Activated CD4-positive, alpha-beta T cell treated with anti-CD3 and anti-CD28 coated beads, Interleukin-2, amount 10 ng/mL, durations not matched to agents 24 days and 14 days (primary cell): ENCODE results near the gene BRSK2. TPM values are rescaled to one million over a fixed set of nuclear protein-coding genes. Genes with fewer than 3 reads are reported as not detected.
"Not testable (repeated sequence)": the region's sequence is repeated elsewhere in the genome, so short reads cannot be mapped to it uniquely, and the experiment has no call there.

ENCODE experiments used
- DNase-seq: peaks from one replicate; pipeline ENCODE4 v3.0.0; 2022
- H3K27ac Mint-ChIP-seq: one replicate; pipeline ENCODE4 v1.8.0; 2022; ENCODE audit warnings: mild to moderate bottlenecking, mixed read lengths
- H3K27me3 Mint-ChIP-seq: one replicate; pipeline ENCODE4 v1.8.0; 2022; ENCODE audit warnings: mixed read lengths
- H3K36me3 Mint-ChIP-seq: one replicate; pipeline ENCODE4 v1.8.0; 2022; ENCODE audit warnings: low read depth, mild to moderate bottlenecking, mixed read lengths
- H3K4me1 Mint-ChIP-seq: one replicate; pipeline ENCODE4 v1.8.0; 2021; ENCODE audit warnings: mixed read lengths
- H3K4me3 Mint-ChIP-seq: one replicate; pipeline ENCODE4 v1.8.0; 2022; ENCODE audit warnings: mild to moderate bottlenecking, moderate library complexity, mixed read lengths
- H3K9me3 Mint-ChIP-seq: one replicate; pipeline ENCODE4 v1.8.0; 2021; ENCODE audit warnings: mixed read lengths
- intact Hi-C: fragments of 100-400 bp; cut with micrococcal nuclease; formaldehyde crosslinking; loops from one replicate; pipeline ENCODE4 v1.15.1; 2023
- total RNA-seq: library from RNA; stranded (reverse); gene quantifications from 2 replicates; pipeline ENCODE4 v1.2.3, GENCODE V29; 2022

BRSK2 gene
- total RNA-seq, 1 donor from 2014 or later: 0.84 TPM

DNA sequence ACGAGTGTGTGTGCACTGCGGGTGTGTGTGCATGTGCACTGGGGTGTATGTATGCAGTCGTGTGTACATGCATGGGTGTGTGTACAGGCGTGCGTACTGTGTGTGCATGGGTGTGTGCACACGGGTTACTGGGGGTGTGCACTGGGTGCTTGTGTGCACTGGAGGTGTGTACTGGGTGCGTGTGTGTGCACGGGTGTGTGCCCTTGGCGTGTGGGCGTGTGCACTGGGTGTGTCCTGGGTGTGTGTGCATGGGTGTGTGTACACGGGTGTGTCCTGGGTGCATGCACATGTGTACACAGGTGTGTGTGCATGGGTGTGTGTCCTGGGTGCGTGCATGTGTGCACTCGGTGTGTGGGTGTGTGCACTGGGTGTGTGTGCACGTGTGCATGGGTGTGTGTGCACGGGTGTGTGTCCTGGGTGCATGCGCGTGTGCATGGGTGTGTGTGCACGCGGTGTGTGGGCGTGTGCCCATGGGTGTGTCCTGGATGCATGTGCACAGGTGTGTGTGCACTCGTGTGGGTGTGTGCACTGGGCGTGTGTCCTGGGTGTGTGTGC is 39.1 kb downstream of the BRSK2 start:
- H3K27ac Mint-ChIP-seq: no peak overlapping the region
- H3K36me3 Mint-ChIP-seq: no peaks in the 10 kb centered on the region
- no peaks in the 10 kb centered on the region for H3K27me3 Mint-ChIP-seq
- intact Hi-C loops: no loop called here
- H3K9me3 Mint-ChIP-seq: no peaks in the 10 kb centered on the region
- no peaks in the 10 kb centered on the region for H3K4me1 Mint-ChIP-seq
- DNase-seq: no peak
- H3K4me3 Mint-ChIP-seq: no peak overlapping the region

DNA sequence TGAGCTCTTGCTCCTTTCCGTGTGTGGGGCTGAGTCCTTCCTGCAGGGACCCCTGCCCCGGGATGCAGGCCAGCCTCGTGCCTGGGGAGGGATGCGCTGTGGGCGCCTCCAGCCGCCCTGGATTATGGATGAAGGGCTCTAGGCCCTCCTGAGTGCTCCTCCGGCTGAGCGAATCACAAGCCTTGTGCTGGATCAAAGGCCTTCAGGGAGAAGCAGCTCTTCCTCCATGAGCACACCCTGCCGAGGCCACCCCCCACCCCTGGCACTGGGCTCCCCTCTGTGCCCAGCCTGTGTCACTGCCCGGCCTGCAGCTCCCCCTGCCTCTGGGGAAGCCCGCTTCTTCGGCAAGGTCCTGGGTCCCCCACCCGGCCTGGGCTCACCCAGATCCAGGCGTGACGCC is 43.8 kb downstream of the BRSK2 start:
- Mint-ChIP-seq H3K9me3 (no peaks in the 10 kb centered on the region), H3K4me1 (no peaks in the 10 kb centered on the region), H3K36me3 (no peaks in the 10 kb centered on the region), H3K27ac (no peak overlapping the region), H3K4me3 (no peak overlapping the region), H3K27me3 (no peaks in the 10 kb centered on the region)
- no peak for DNase-seq
- intact Hi-C loops: no loop called here

DNA sequence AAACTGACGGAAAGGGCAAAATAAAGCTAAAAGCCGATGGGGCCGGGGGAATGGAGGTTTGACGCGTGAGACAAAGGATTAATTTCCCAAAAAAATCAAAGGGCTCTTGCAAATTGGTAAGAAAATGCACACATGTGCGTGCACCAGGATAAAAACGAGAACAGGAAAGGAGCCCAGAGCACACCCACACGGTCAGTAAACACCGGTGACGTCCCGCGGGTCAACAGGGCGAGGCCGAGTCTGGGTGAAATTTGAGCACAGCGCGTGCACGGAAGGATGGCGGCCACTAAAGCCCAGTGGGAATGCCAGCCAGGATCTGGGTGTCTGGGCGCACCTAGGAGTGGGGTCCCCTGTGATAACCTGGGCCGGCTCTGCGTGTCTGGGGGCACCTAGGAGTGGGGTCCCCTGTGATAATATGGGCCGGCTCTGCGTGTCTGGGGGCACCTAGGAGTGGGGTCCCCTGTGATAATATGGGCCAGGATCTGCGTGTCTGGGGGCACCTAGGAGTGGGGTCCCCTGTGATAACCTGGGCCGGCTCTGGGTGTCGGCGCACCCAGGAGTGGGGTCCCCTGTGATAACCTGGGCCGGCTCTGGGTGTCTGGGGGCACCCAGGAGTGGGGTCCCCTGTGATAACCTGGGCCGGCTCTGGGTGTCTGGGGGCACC is 44.4 kb downstream of the BRSK2 start:
- no peaks in the 10 kb centered on the region for H3K9me3 Mint-ChIP-seq
- H3K27ac Mint-ChIP-seq: no peak overlapping the region
- intact Hi-C loops: no loop called here

DNA sequence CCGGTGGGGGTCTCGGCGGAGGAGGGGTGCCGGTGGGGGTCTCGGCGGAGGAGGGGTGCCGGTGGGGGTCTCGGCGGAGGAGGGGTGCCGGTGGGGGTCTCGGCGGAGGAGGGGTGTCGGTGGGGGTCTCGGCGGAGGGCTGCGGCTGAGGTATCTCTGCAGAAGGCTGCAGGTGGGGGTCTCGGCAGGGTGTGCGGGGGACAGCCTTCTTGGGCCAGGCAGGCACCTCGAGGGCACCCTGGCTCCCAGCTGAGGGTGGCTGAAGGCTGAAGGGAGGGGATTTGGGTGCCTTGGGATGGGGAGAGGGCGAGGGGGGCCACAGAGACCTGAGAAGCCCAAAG is 45.7 kb downstream of the BRSK2 start:
- H3K4me3 Mint-ChIP-seq, intact Hi-C loops: not testable (repeated sequence)

More for the DNA sequence above, 44.4 kb downstream of the BRSK2 start:
- Mint-ChIP-seq H3K27me3 (no peaks in the 10 kb centered on the region), H3K4me1 (no peaks in the 10 kb centered on the region), H3K36me3 (no peaks in the 10 kb centered on the region), H3K4me3 (no peak overlapping the region)
- no peak for DNase-seq

DNA sequence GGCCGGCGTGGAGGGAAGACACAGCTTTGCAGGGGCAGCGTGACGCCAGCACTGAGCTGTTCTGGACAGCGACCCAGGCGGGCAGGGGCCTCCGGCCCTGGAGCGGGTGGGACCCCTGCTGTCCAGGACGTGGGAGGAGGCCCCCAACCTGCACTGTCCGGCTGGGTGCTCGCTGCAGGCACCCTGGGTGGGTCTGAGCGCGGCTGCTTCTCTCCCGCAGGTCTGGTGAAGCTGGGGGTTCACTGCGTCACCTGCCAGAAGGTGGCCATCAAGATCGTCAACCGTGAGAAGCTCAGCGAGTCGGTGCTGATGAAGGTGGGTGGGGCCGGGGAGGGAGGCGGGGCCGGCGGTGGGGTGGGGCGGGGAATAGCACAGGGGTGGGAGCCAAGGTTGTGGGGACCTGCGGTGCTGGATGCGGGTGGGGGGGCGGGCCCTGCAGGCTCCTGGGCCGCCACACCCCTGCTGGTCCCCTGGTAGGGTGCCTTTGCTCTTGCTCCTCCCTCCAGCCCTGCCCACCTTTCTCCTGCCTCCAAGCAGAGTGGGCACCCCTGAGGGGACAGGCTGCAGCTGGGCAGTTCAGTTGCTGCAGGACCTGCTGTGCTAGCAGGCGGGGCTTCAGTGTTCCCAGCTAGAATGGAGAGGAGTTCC is 46.2 kb downstream of the BRSK2 start:
- no peaks in the 10 kb centered on the region for H3K27me3 Mint-ChIP-seq
- no peak overlapping the region for H3K27ac Mint-ChIP-seq
- H3K4me1 Mint-ChIP-seq: no peaks in the 10 kb centered on the region
- DNase-seq: no peak
- intact Hi-C loops: no loop called here
- no peaks in the 10 kb centered on the region for H3K36me3 Mint-ChIP-seq
- no peak overlapping the region for H3K4me3 Mint-ChIP-seq
- no peaks in the 10 kb centered on the region for H3K9me3 Mint-ChIP-seq

More for the DNA sequence above, 45.7 kb downstream of the BRSK2 start:
- not testable (repeated sequence) for H3K27ac Mint-ChIP-seq, H3K27me3 Mint-ChIP-seq, H3K36me3 Mint-ChIP-seq, H3K4me1 Mint-ChIP-seq, DNase-seq, H3K9me3 Mint-ChIP-seq

DNA sequence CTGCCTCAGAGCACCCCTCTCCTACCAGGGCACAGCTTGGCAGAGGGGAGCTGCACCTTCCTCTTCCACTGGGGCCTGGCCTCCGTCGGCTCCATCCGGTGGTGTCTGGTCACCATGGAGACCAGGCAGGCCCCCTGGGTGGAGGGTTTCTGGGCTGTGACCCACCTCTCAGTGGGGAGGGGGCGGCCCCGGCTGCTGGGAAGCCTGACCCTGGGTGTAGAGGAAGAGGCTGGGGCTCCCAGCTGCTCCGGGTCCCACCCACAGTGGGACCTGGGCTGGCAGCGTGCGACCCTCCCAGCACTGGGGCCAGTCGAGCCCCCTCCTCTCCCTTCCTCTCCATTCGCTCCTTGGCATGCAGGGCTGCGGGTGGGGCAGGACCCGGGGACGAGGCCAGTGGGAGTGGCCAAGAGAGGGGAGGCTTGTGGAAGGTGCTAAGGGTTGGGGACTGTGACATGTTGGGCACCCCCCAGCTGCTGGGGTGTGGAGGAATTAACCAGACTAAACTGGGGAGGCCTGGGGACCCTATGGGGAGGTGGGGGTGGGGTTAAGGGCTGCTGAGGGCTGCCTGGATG is 46.8 kb downstream of the BRSK2 start:
- no peaks in the 10 kb centered on the region for H3K36me3 Mint-ChIP-seq
- H3K4me3 Mint-ChIP-seq: no peak overlapping the region
- no peaks in the 10 kb centered on the region for H3K9me3 Mint-ChIP-seq
- no peaks in the 10 kb centered on the region for H3K27me3 Mint-ChIP-seq
- no peak overlapping the region for H3K27ac Mint-ChIP-seq
- intact Hi-C loops: no loop called here
- H3K4me1 Mint-ChIP-seq: no peaks in the 10 kb centered on the region
- DNase-seq: no peak

DNA sequence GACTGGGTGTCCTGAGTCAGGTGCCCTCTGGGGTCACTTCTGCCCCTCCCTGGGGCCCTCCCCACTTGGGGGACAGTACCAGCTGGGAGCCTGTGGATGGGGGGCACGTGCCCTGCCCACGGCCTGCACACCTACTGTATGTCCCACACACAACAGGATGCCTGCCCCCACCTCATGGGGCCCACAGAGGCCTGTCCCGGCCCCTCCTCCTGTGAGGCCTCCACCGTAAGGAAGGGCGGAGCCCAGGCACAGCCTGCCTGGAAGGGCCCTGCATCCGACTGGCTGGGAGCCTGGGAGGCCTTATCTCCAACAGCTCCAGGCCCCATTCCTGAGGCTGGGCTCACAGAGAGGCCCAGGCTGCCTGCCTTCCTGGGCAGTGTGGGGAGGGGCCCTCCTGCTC is 47.8 kb downstream of the BRSK2 start:
- Mint-ChIP-seq H3K27ac (no peak overlapping the region), H3K27me3 (no peaks in the 10 kb centered on the region), H3K4me1 (no peaks in the 10 kb centered on the region), H3K4me3 (no peak overlapping the region), H3K9me3 (no peaks in the 10 kb centered on the region), H3K36me3 (no peaks in the 10 kb centered on the region)
- intact Hi-C loops: no loop called here
- no peak for DNase-seq

DNA sequence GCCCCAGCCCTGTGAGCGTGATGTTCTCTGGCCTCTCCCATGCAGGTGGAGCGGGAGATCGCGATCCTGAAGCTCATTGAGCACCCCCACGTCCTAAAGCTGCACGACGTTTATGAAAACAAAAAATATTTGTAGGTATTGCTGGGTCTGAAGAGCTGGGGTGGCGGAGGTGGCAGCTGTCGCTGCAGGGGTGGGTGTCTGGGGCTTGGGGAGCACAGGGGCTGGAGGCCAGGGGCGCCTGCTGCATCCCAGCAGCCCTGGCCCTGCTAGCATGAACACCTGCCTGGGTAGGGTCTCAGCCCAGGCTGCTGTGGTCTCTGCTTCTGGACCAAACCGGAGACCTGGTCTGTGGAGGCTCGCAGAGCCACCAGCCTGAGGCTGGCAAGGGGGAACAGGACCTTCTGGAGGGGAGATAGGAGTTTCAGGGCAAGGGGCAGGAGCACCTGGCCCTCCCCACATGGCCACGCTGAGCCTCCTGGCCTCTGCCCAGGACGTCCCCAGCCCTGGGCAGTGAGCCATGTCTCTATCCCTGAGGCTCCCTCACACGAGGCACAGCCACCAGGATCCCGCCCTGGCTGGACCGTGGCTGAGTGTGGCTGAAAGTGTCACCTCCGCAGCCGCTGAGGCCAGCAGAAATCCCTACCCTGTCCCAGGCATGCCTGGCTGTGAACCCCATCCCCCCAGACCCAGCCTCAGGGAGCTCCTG is 48.7 kb downstream of the BRSK2 start:
- Mint-ChIP-seq H3K27ac (no peak overlapping the region), H3K27me3 (no peaks in the 10 kb centered on the region), H3K4me3 (no peak overlapping the region), H3K9me3 (no peaks in the 10 kb centered on the region), H3K36me3 (no peaks in the 10 kb centered on the region), H3K4me1 (no peaks in the 10 kb centered on the region)
- no peak for DNase-seq
- intact Hi-C loops: no loop called here

DNA sequence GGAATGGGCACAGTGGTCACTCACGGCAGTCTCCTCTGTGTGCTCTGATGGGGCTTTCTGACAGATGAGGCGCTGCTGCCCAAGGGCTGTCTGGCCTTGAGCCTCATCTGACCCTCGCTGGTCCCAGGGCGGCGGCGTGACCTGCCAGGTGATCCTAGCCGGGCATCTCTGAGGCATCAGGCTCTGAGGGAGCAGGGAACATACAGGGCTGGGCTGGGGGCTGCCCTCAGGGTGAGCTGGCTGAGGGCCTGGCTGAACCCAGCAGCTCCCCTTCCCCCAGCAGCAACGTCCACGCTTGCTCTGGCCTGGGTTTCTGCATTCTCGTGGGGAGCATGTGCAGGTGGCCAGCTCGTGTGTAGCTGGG is 49.2 kb downstream of the BRSK2 start:
- intact Hi-C loops: no loop called here
- H3K4me1 Mint-ChIP-seq: no peaks in the 10 kb centered on the region
- H3K27me3 Mint-ChIP-seq: no peaks in the 10 kb centered on the region
- H3K9me3 Mint-ChIP-seq: no peaks in the 10 kb centered on the region
- no peak for DNase-seq
- H3K36me3 Mint-ChIP-seq: no peaks in the 10 kb centered on the region
- H3K4me3 Mint-ChIP-seq: no peak overlapping the region
- H3K27ac Mint-ChIP-seq: no peak overlapping the region

DNA sequence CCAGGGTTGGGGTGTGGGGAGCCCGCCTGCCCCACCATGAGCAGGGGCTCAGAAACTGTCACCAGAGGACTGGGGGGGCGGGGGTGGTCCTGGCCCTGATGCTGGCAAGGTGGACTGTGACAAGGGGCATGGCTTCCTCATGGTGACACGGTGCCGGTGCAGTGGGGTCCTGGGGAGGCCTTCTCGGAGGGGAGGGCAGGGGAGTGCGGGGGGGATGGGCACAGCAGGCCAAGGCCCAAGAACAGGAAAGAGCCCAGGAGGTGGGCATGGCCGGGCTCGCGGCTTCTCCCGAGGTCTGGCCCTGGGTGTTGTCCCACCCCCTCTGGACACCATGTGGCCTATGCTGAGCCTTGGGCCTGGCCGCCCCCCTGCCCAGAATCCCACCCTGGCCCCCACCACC is 49.6 kb downstream of the BRSK2 start:
- no peaks in the 10 kb centered on the region for H3K9me3 Mint-ChIP-seq
- no peaks in the 10 kb centered on the region for H3K36me3 Mint-ChIP-seq
- no peak for DNase-seq
- H3K4me3 Mint-ChIP-seq: no peak overlapping the region
- no peaks in the 10 kb centered on the region for H3K4me1 Mint-ChIP-seq
- no peaks in the 10 kb centered on the region for H3K27me3 Mint-ChIP-seq
- no peak overlapping the region for H3K27ac Mint-ChIP-seq
- intact Hi-C loops: no loop called here

DNA sequence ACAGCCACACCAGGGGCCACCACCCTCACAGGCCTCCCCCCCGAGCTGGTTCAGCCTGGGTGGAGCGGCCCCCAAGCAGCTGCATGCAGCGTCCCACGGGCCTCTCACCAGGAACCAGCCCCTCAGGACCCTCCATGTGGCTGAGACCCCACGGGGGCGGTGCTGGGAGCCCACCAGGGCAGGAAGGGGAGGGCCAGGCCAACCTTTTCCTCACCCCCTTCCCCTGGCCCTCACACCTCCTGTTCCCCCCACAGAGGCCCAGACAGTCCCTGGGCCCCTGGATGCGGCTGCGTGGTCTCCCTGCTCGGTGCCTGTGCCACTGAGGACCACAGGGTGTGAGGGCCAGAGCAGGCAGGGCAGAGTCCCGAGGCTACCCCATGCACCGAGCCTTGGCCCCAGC is 50.3 kb downstream of the BRSK2 start:
- Mint-ChIP-seq H3K27ac (no peak overlapping the region), H3K27me3 (no peaks in the 10 kb centered on the region), H3K36me3 (no peaks in the 10 kb centered on the region), H3K4me1 (no peaks in the 10 kb centered on the region), H3K9me3 (no peaks in the 10 kb centered on the region), H3K4me3 (no peak overlapping the region)
- intact Hi-C loops: no loop called here
- DNase-seq: no peak

DNA sequence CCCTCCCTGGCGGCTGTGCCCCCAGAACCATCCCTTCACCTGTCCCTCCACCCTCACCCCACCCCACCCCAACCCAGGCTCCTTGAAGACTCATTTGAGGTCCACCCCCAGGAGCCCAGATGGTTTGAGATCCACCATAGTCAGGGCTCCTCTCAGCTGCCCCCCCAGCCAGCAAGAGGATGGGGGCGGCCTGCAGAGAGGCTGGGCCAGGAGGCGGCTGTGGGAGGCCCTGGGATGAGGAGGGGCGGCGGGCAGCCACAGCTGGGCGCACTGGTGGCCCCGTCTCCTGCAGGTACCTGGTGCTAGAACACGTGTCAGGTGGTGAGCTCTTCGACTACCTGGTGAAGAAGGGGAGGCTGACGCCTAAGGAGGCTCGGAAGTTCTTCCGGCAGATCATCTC is 50.8 kb downstream of the BRSK2 start:
- intact Hi-C loops: no loop called here
- Mint-ChIP-seq H3K36me3 (no peaks in the 10 kb centered on the region), H3K27ac (no peak overlapping the region), H3K4me3 (no peak overlapping the region), H3K27me3 (no peaks in the 10 kb centered on the region), H3K9me3 (no peaks in the 10 kb centered on the region), H3K4me1 (no peaks in the 10 kb centered on the region)
- DNase-seq: no peak

DNA sequence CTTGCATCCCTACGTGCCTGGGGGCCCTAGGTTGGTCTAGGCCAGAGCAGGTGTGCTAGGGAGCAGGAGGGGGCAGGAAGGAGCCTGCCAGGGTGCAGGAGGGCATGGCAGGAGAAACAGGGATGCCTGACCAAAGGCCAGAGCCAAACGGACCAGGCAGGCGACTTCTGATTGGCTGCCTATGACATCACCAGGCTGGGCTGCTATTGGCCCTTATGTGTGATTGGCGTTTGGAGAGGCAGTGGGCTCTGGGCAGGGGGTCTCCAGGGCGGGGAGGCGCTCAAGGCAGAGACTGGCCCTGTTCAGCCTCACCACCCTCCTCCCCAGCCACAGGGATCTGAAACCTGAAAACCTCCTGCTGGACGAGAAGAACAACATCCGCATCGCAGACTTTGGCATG is 52.4 kb downstream of the BRSK2 start:
- no peak for DNase-seq
- Mint-ChIP-seq H3K4me3 (no peak overlapping the region), H3K36me3 (no peaks in the 10 kb centered on the region), H3K27ac (no peak overlapping the region), H3K4me1 (no peaks in the 10 kb centered on the region), H3K9me3 (no peaks in the 10 kb centered on the region), H3K27me3 (no peaks in the 10 kb centered on the region)
- intact Hi-C loops: no loop called here

DNA sequence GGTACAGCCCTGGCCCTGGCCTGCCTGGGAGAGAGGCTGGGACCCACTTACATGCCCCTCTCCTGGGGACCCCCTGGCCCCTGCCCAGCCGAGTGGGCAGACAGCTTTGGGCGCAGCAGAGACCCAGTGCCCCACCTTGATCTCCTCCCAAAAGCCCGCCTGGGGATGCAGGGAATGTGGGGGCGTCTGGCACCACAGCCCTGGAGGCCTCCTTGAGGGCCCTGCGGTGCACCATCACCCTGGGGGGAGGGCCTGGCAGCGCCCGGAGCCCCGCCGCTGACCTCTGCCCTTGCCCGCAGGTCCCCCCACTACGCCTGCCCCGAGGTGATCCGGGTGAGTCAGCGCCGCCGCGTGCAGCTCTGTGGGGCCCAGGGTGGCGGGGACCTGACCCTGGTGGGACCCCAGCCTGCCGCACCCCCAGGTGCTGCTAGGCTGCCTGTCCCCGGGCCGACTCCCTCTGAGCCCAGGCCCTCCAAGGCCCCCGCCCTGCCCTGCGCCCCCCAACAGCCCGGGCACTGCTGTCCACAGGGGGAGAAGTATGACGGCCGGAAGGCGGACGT is 53.2 kb downstream of the BRSK2 start:
- Mint-ChIP-seq H3K27ac (no peak overlapping the region), H3K4me3 (no peak overlapping the region), H3K27me3 (no peaks in the 10 kb centered on the region), H3K4me1 (no peaks in the 10 kb centered on the region), H3K9me3 (no peaks in the 10 kb centered on the region), H3K36me3 (no peaks in the 10 kb centered on the region)
- DNase-seq: no peak
- intact Hi-C loops: no loop called here
